GM23338 (cell line): Measurements from ENCODE around the gene BTRC. TPM values are rescaled to one million over a fixed set of nuclear protein-coding genes. Genes with fewer than 3 reads are reported as not detected.

Experiments
- ATAC-seq: fragments of 200-7000 bp; cut with Tn5 transposase; 3 replicates; pipeline ENCODE4 v1.9.1; 2020
- DNase-seq: peaks from one replicate; pipeline ENCODE4 v3.0.0-alpha.2; 2015; ENCODE audit warnings: low spot score
- H2AFZ ChIP-seq: fragments of 200-600 bp; sonication (generic); 2 replicates; pipeline ENCODE4 v1.8.0; 2016; ENCODE audit warnings: antibody characterized with exemption, mild to moderate bottlenecking, moderate library complexity
- H3F3A ChIP-seq: fragments of 200-600 bp; sonication (generic); replicated peaks from 2 replicates; pipeline ENCODE4 v1.8.0; 2017; ENCODE audit warnings: antibody characterized with exemption, mixed run types, low read depth
- H3K27ac ChIP-seq: fragments of 200-600 bp; sonication (generic); 2 replicates; pipeline ENCODE4 v1.6.1; 2016; ENCODE audit warnings: low read depth
- H3K27me3 ChIP-seq: fragments of 200-600 bp; sonication (generic); 2 replicates; pipeline ENCODE4 v1.8.0; 2016; ENCODE audit warnings: mild to moderate bottlenecking, mixed run types, moderate library complexity; ENCODE audit not compliant: insufficient read depth
- H3K36me3 ChIP-seq: fragments of 200-600 bp; sonication (generic); 2 replicates; pipeline ENCODE4 v1.8.0; 2016; ENCODE audit warnings: mild to moderate bottlenecking; ENCODE audit not compliant: insufficient read depth
- H3K4me1 ChIP-seq: fragments of 200-600 bp; sonication (generic); 2 replicates; pipeline ENCODE4 v1.8.0; 2016; ENCODE audit warnings: mild to moderate bottlenecking, moderate library complexity; ENCODE audit not compliant: insufficient read depth
- H3K4me2 ChIP-seq: fragments of 200-600 bp; sonication (generic); 2 replicates; pipeline ENCODE4 v1.7.1; 2017; ENCODE audit warnings: mixed run types
- H3K4me3 ChIP-seq: fragments of 200-600 bp; sonication (generic); 2 replicates; pipeline ENCODE4 v1.6.1; 2016; ENCODE audit warnings: mixed run types
- H3K79me2 ChIP-seq: fragments of 200-600 bp; sonication (generic); replicated peaks from 2 replicates; pipeline ENCODE4 v1.8.0; 2017; ENCODE audit warnings: mild to moderate bottlenecking; ENCODE audit not compliant: insufficient read depth
- H3K9me2 ChIP-seq: fragments of 200-600 bp; sonication (generic); 2 replicates; pipeline ENCODE4 v1.8.0; 2017; ENCODE audit not compliant: insufficient read depth
- H4K20me1 ChIP-seq: fragments of 200-600 bp; sonication (generic); replicated peaks from 2 replicates; pipeline ENCODE4 v1.8.0; 2017; ENCODE audit warnings: mild to moderate bottlenecking; ENCODE audit not compliant: insufficient read depth
- H3K27ac Mint-ChIP-seq: 2 replicates; pipeline ENCODE4 v1.8.0; 2020; ENCODE audit warnings: inconsistent platforms, mild to moderate bottlenecking, moderate library complexity, mixed read lengths
- H3K27me3 Mint-ChIP-seq: 3 replicates; pipeline ENCODE4 v1.8.0; 2022; ENCODE audit warnings: low read depth, mild to moderate bottlenecking, moderate library complexity, mixed read lengths, inconsistent platforms; ENCODE audit not compliant: insufficient read depth, poor library complexity
- H3K36me3 Mint-ChIP-seq: 3 replicates; pipeline ENCODE4 v1.8.0; 2021; ENCODE audit warnings: low read depth, mild to moderate bottlenecking, inconsistent platforms, moderate library complexity, mixed read lengths
- H3K4me1 Mint-ChIP-seq: 3 replicates; pipeline ENCODE4 v1.8.0; 2020; ENCODE audit warnings: mild to moderate bottlenecking, inconsistent platforms, mixed read lengths
- H3K4me3 Mint-ChIP-seq: 3 replicates; pipeline ENCODE4 v1.8.0; 2021; ENCODE audit warnings: moderate library complexity, mild to moderate bottlenecking, inconsistent platforms, mixed read lengths
- H3K9me3 Mint-ChIP-seq: 3 replicates; pipeline ENCODE4 v1.8.0; 2020; ENCODE audit warnings: moderate library complexity, mild to moderate bottlenecking, inconsistent platforms, mixed read lengths
- CREB1 ChIP-seq: fragments of 250-450 bp; sonication (Bioruptor Pico); IDR thresholded peaks from 2 replicates; pipeline ENCODE4 v1.5.0; 2020; ENCODE audit warnings: low read depth, mild to moderate bottlenecking, moderate library complexity
- CTCF ChIP-seq, 2 experiments: fragments of 200-600 bp in 1 of 2; sonication (generic) in 1 of 2; conservative IDR thresholded peaks; 2 replicates each; pipeline versions ENCODE4 v1.5.1 to v1.6.1; 2016 to 2017; ENCODE audit warnings: antibody characterized with exemption in 2 of 2, low read depth in 2 of 2, mild to moderate bottlenecking in 2 of 2, moderate library complexity in 1 of 2
- ETS1 ChIP-seq: IDR thresholded peaks from 2 replicates; pipeline ENCODE4 v1.6.1; 2016; ENCODE audit warnings: antibody characterized with exemption
- EZH2 ChIP-seq: fragments of 200-600 bp; sonication (generic); IDR thresholded peaks from one replicate; pipeline ENCODE4 v1.8.0; 2017; ENCODE audit warnings: antibody characterized with exemption, mild to moderate bottlenecking, low read depth; ENCODE audit not compliant: unreplicated experiment
- EZH2phosphoT487 ChIP-seq: fragments of 200-600 bp; sonication (generic); IDR thresholded peaks from one replicate; pipeline ENCODE4 v1.8.1; 2018; ENCODE audit warnings: antibody characterized with exemption; ENCODE audit not compliant: unreplicated experiment
- JUNB ChIP-seq: IDR thresholded peaks from one replicate; pipeline ENCODE4 v1.6.1; 2016; ENCODE audit warnings: antibody characterized with exemption; ENCODE audit not compliant: unreplicated experiment
- NANOG ChIP-seq: IDR thresholded peaks from 2 replicates; pipeline ENCODE4 v1.6.1; 2016; ENCODE audit warnings: antibody characterized with exemption, borderline replicate concordance
- POLR2AphosphoS5 ChIP-seq: IDR thresholded peaks from 2 replicates; pipeline ENCODE4 v1.6.1; 2016; ENCODE audit warnings: antibody characterized with exemption, low read depth
- REST ChIP-seq: IDR thresholded peaks from one replicate; pipeline ENCODE4 v1.6.1; 2018; ENCODE audit warnings: antibody characterized with exemption; ENCODE audit not compliant: unreplicated experiment
- STAT1 ChIP-seq: IDR thresholded peaks from one replicate; pipeline ENCODE4 v1.6.1; 2016; ENCODE audit warnings: antibody characterized with exemption; ENCODE audit not compliant: unreplicated experiment
- ZNF114 ChIP-seq: fragments of 250-450 bp; sonication (Bioruptor Pico); IDR thresholded peaks from 2 replicates; pipeline ENCODE4 v1.5.0; 2020; ENCODE audit warnings: mild to moderate bottlenecking, moderate library complexity
- ZNF331 ChIP-seq: fragments of 250-450 bp; sonication (Bioruptor Pico); IDR thresholded peaks from 2 replicates; pipeline ENCODE4 v1.5.0; 2020; ENCODE audit warnings: low read depth, mild to moderate bottlenecking, moderate library complexity
- polyA plus RNA-seq: library from polyadenylated mRNA; unstranded; fragments of >200 nt; fragmentation: Nextera tagmentation; extraction: Ambion mirVana; gene quantifications from 2 replicates; pipeline ENCODE4 v1.2.1, GENCODE V29; 2016
- total RNA-seq: library from RNA; depleted of rRNA; stranded (reverse); fragments of >200 nt; shearing (Covaris generic); gene quantifications from 2 replicates; pipeline ENCODE4 v1.2.3, GENCODE V29; 2014
- TF ChIP-seq, protein P1 (sequence below): fragments of 250-450 bp; sonication (Bioruptor Pico); IDR thresholded peaks from 2 replicates; pipeline ENCODE4 v1.5.0; 2020; ENCODE audit warnings: mild to moderate bottlenecking, moderate library complexity

BTRC gene
- total and polyA plus RNA-seq, 2 experiments from 2014 or later: 10.0 to 17.5 TPM

GRCh38 chr10:101563007-101563406, 209.0 kb downstream of the BTRC start:
- H3K27me3 Mint-ChIP-seq: peaks cover 30% of the 10 kb centered on the region
- H3K4me3 Mint-ChIP-seq: no peak overlapping the region
- peaks cover 26% of the 10 kb centered on the region for H3K27me3 ChIP-seq
- H3K27ac ChIP-seq: no peak overlapping the region
- no peak overlapping the region for H3K4me2 ChIP-seq
- peaks cover 4% of the 10 kb centered on the region; the same call in 1 of the 2 replicates for H3K4me1 ChIP-seq
- no peaks in the 10 kb centered on the region for H3K79me2 ChIP-seq
- H4K20me1 ChIP-seq: no peaks in the 10 kb centered on the region
- peaks cover 6% of the 10 kb centered on the region; the same call in 1 of the 2 replicates for H3F3A ChIP-seq
- H3K9me3 Mint-ChIP-seq: no peaks in the 10 kb centered on the region; the same call in 2 of the 3 replicates
- H3K36me3 Mint-ChIP-seq: no peaks in the 10 kb centered on the region; the same call in 2 of the 3 replicates
- ATAC-seq (no peak), DNase-seq (no peak)
- H3K4me1 Mint-ChIP-seq: peaks cover 8% of the 10 kb centered on the region
- no peaks in the 10 kb centered on the region; the same call in 1 of the 2 replicates for H3K36me3 ChIP-seq
- no peaks in the 10 kb centered on the region for H3K9me2 ChIP-seq
- TF ChIP-seq REST: no peak
- TF ChIP-seq POLR2AphosphoS5: no peak
- no peak for TF ChIP-seq ZNF331 (CRISPR knock-in tag)
- TF ChIP-seq NANOG: no peak
- no peak for TF ChIP-seq ETS1
- no peak for TF ChIP-seq ZNF114 (CRISPR knock-in tag)
- no peak for TF ChIP-seq CREB1 (CRISPR knock-in tag)
- no peak for TF ChIP-seq CTCF (conservative IDR thresholded peaks at IDR 0.05; ENCODE audit: low read depth in 2 of 2)
- TF ChIP-seq EZH2: no peak
- no peak for TF ChIP-seq EZH2phosphoT487
- TF ChIP-seq, protein P1, sequence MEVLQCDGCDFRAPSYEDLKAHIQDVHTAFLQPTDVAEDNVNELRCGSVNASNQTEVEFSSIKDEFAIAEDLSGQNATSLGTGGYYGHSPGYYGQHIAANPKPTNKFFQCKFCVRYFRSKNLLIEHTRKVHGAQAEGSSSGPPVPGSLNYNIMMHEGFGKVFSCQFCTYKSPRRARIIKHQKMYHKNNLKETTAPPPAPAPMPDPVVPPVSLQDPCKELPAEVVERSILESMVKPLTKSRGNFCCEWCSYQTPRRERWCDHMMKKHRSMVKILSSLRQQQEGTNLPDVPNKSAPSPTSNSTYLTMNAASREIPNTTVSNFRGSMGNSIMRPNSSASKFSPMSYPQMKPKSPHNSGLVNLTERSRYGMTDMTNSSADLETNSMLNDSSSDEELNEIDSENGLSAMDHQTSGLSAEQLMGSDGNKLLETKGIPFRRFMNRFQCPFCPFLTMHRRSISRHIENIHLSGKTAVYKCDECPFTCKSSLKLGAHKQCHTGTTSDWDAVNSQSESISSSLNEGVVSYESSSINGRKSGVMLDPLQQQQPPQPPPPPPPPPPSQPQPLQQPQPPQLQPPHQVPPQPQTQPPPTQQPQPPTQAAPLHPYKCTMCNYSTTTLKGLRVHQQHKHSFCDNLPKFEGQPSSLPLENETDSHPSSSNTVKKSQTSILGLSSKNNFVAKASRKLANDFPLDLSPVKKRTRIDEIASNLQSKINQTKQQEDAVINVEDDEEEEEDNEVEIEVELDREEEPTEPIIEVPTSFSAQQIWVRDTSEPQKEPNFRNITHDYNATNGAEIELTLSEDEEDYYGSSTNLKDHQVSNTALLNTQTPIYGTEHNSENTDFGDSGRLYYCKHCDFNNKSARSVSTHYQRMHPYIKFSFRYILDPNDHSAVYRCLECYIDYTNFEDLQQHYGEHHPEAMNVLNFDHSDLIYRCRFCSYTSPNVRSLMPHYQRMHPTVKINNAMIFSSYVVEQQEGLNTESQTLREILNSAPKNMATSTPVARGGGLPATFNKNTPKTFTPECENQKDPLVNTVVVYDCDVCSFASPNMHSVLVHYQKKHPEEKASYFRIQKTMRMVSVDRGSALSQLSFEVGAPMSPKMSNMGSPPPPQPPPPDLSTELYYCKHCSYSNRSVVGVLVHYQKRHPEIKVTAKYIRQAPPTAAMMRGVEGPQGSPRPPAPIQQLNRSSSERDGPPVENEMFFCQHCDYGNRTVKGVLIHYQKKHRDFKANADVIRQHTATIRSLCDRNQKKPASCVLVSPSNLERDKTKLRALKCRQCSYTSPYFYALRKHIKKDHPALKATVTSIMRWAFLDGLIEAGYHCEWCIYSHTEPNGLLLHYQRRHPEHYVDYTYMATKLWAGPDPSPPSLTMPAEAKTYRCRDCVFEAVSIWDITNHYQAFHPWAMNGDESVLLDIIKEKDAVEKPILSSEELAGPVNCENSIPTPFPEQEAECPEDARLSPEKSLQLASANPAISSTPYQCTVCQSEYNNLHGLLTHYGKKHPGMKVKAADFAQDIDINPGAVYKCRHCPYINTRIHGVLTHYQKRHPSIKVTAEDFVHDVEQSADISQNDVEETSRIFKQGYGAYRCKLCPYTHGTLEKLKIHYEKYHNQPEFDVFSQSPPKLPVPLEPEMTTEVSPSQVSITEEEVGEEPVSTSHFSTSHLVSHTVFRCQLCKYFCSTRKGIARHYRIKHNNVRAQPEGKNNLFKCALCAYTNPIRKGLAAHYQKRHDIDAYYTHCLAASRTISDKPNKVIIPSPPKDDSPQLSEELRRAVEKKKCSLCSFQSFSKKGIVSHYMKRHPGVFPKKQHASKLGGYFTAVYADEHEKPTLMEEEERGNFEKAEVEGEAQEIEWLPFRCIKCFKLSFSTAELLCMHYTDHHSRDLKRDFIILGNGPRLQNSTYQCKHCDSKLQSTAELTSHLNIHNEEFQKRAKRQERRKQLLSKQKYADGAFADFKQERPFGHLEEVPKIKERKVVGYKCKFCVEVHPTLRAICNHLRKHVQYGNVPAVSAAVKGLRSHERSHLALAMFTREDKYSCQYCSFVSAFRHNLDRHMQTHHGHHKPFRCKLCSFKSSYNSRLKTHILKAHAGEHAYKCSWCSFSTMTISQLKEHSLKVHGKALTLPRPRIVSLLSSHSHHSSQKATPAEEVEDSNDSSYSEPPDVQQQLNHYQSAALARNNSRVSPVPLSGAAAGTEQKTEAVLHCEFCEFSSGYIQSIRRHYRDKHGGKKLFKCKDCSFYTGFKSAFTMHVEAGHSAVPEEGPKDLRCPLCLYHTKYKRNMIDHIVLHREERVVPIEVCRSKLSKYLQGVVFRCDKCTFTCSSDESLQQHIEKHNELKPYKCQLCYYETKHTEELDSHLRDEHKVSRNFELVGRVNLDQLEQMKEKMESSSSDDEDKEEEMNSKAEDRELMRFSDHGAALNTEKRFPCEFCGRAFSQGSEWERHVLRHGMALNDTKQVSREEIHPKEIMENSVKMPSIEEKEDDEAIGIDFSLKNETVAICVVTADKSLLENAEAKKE (CRISPR knock-in tag): no peak
- TF ChIP-seq STAT1: no peak
- TF ChIP-seq JUNB: no peak
- H3K27ac Mint-ChIP-seq: no peak overlapping the region
- no peak overlapping the region for H3K4me3 ChIP-seq
- H2AFZ ChIP-seq: no peak overlapping the region
